ENCODE measurements around the gene CPLX4. TPM values are rescaled to one million over a fixed set of nuclear protein-coding genes. Genes with fewer than 3 reads are reported as not detected.

CPLX4 gene
- total and polyA plus RNA-seq, 2 of the 13 experiments (the other 11 are each of a cell fraction or from before 2014, with no cell fraction given) = not detected

DNA sequence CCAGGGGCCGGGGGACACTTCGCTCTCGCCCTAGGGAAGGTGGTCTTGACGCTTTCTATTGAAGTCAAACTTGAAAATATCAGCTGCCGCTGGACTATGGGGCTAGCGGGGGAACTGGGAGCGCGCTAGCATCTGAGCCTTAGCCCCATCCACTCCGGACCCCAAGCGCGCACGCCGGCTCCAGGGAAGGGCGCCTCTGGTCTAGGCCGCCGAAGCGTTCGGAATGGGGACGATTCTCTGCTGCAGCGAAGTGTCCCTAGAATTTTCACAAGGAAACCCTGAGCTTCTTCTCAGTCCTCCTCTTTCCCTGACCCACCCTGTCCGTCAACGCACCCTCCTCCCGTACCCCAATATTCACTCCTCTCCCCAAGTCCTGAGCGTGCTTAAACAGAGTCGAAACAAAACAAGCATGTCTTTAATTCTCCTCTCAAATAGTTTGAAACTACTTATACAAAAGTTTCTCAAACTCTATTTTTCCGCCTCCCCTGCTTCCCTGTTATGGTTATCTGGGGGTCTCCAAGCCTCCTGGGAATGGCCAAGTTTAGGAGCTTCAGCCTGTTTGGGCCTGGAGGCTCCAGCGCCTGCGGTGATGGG lies 50.2 kb downstream of the CPLX4 start:
- Histone ChIP-seq H3K4me3 (replicated peaks in 1 of 3; ENCODE audit: insufficient read depth in 1 of 3, low read depth in 2 of 3, low read length in 3 of 3) (peak overlapping the region in 1 of 3 experiments; percentile 70; a peak in 1 of 6 replicates), H3K36me3 (replicated peaks in 1 of 2; ENCODE audit: control insufficient read depth in 1 of 2, insufficient read depth in 2 of 2, low read length in 2 of 2) (no peaks in the 10 kb centered on the region), H3K27ac (ENCODE audit: extremely low read length, insufficient read depth, low read length) (no peak overlapping the region), H3K27me3 (ENCODE audit: control insufficient read depth in 1 of 2, insufficient read depth in 2 of 2, low read length in 2 of 2) (peaks cover 9 to 74% of the 10 kb centered on the region in 2 experiments), H3K79me2 (ENCODE audit: insufficient read depth, low read length) (no peaks in the 10 kb centered on the region), H3K9ac (ENCODE audit: insufficient read depth, low read depth, low read length) (no peak overlapping the region), H3K9me3 (ENCODE audit: low read length) (no peaks in the 10 kb centered on the region), H3K4me1 (ENCODE audit: insufficient read depth, low read length) (no peaks in the 10 kb centered on the region), H3K4me2 (ENCODE audit: low read depth, low read length) (peak overlapping the region; percentile 75), H4K20me1 (ENCODE audit: insufficient read depth, low read length) (no peaks in the 10 kb centered on the region), H2AFZ (ENCODE audit: low read length) (no peak overlapping the region)
- DNase-seq (ENCODE audit: low spot score) (no peak), FAIRE-seq (no peak), ATAC-seq (no peak)
- CTCF ChIA-PET (ENCODE audit: low intra/inter-chr PET ratio, low total read pairs) = interaction anchor here (2.0 kb wide), 1 partner anchor 19 kb away, joined by 10 read pairs; no protein-coding TSS in a partner anchor
- in situ Hi-C loops (cut with HindIII; ENCODE audit: extremely low pct_ligation_motif_present, low pct_unique_long_range_greater_than_20kb) (loop anchor here (10.0 kb wide), 1 partner anchor 183 kb away; no protein-coding TSS in a partner anchor), intact Hi-C loops (cut with micrococcal nuclease; ENCODE audit: unreplicated experiment) (loop anchor here (2.0 kb wide), 1 partner anchor 19 kb away; no protein-coding TSS in a partner anchor)
- POLR2A ChIA-PET = no interaction called here
- BruUV-seq (replicated peaks) = no TSS peak
- WGBS (ENCODE audit: low lambda C conversion rate) = 62% methylated on average over 19 of the region's 28 CpGs
- TF ChIP-seq KLF15 (CRISPR knock-in tag; IDR thresholded peaks at IDR 0.05; ENCODE audit: borderline replicate concordance) (no peak), GATAD1 (CRISPR knock-in tag; IDR thresholded peaks at IDR 0.05) (no peak), NBN (conservative IDR thresholded peaks at IDR 0.05) (no peak), ARNTL (CRISPR knock-in tag; IDR thresholded peaks at IDR 0.05) (no peak), THYN1 (CRISPR knock-in tag; IDR thresholded peaks at IDR 0.05; ENCODE audit: borderline replicate concordance, low read depth) (no peak), SMYD3 (CRISPR knock-in tag; IDR thresholded peaks at IDR 0.05) (no peak), ZFP36L2 (CRISPR knock-in tag; IDR thresholded peaks at IDR 0.05) (no peak), DNMT3B (CRISPR knock-in tag; conservative IDR thresholded peaks at IDR 0.05) (no peak), ZNF264 (CRISPR knock-in tag; IDR thresholded peaks at IDR 0.05) (no peak)
- TF ChIP-seq, protein P1, sequence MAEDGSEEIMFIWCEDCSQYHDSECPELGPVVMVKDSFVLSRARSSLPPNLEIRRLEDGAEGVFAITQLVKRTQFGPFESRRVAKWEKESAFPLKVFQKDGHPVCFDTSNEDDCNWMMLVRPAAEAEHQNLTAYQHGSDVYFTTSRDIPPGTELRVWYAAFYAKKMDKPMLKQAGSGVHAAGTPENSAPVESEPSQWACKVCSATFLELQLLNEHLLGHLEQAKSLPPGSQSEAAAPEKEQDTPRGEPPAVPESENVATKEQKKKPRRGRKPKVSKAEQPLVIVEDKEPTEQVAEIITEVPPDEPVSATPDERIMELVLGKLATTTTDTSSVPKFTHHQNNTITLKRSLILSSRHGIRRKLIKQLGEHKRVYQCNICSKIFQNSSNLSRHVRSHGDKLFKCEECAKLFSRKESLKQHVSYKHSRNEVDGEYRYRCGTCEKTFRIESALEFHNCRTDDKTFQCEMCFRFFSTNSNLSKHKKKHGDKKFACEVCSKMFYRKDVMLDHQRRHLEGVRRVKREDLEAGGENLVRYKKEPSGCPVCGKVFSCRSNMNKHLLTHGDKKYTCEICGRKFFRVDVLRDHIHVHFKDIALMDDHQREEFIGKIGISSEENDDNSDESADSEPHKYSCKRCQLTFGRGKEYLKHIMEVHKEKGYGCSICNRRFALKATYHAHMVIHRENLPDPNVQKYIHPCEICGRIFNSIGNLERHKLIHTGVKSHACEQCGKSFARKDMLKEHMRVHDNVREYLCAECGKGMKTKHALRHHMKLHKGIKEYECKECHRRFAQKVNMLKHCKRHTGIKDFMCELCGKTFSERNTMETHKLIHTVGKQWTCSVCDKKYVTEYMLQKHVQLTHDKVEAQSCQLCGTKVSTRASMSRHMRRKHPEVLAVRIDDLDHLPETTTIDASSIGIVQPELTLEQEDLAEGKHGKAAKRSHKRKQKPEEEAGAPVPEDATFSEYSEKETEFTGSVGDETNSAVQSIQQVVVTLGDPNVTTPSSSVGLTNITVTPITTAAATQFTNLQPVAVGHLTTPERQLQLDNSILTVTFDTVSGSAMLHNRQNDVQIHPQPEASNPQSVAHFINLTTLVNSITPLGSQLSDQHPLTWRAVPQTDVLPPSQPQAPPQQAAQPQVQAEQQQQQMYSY (CRISPR knock-in tag; IDR thresholded peaks at IDR 0.05) = no peak
